ENCODE measurements around the gene ZNF662. TPM values are rescaled to one million over a fixed set of nuclear protein-coding genes. Genes with fewer than 3 reads are reported as not detected.

ZNF662 gene
- total and polyA plus RNA-seq, 2 of the 8 experiments (the other 6 are each of a cell fraction or from before 2014, with no cell fraction given), result 0.03 TPM; not detected in 1

DNA sequence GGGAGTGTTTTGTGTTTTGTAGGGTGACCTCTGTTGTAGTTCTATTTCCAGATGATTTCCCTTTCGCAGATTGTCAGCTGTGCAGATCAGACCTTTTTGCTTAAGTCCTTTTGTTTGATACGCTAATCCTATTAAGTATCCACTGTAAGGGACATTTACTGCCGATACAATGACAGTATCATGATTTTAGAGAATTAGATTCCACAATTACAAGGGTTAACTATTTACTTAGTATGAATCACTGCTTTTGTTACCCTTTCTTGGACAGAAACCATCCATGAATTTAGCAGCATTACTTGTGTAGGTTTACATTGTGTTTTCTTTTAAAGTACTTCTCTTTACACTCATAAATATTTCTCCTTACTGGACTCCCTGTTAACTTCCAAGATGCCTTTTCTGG lies 31.4 kb downstream of the ZNF662 start:
- ChIA-PET POLR2A (ENCODE audit: partially characterized antibody) (no interaction called here), CTCF (ENCODE audit: partially characterized antibody) (interaction anchor here (1.3 kb wide), 1 partner anchor 24 kb away, joined by 3 read pairs; no protein-coding TSS in a partner anchor)
- no peak for TF ChIP-seq TEAD4 (IDR thresholded peaks at IDR 0.05; ENCODE audit: low read depth, low read length)
- TF ChIP-seq JUN (IDR thresholded peaks at IDR 0.05; ENCODE audit: low read depth, low read length), result no peak
- TF ChIP-seq RNF2 (IDR thresholded peaks at IDR 0.05; ENCODE audit: borderline replicate concordance, low read depth, low read length, missing control alignments, poor library complexity, severe bottlenecking), result no peak
- TF ChIP-seq, protein P1, sequence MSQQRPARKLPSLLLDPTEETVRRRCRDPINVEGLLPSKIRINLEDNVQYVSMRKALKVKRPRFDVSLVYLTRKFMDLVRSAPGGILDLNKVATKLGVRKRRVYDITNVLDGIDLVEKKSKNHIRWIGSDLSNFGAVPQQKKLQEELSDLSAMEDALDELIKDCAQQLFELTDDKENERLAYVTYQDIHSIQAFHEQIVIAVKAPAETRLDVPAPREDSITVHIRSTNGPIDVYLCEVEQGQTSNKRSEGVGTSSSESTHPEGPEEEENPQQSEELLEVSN (IDR thresholded peaks at IDR 0.05), result no peak
- no peak for TF ChIP-seq RAD21 (IDR thresholded peaks at IDR 0.05 in 1 of 2, conservative IDR thresholded peaks at IDR 0.05 in 1 of 2; ENCODE audit: low read depth in 2 of 2, low read length in 2 of 2)
- TF ChIP-seq HDAC6 (IDR thresholded peaks at IDR 0.05; ENCODE audit: low read depth, low read length), result no peak
- no peak for TF ChIP-seq NANOG (IDR thresholded peaks at IDR 0.05; ENCODE audit: insufficient read depth, low read depth, low read length, poor library complexity, severe bottlenecking)
- TF ChIP-seq BACH1 (IDR thresholded peaks at IDR 0.05; ENCODE audit: low read length), result no peak
- no peak for TF ChIP-seq ASH2L (IDR thresholded peaks at IDR 0.05; ENCODE audit: low read length)
- no peak for TF ChIP-seq TCF12 (IDR thresholded peaks at IDR 0.05; ENCODE audit: low read depth, low read length)
- TF ChIP-seq POLR2AphosphoS5 (IDR thresholded peaks at IDR 0.05; ENCODE audit: low read depth, low read length), result no peak
- no peak for TF ChIP-seq TBP (IDR thresholded peaks at IDR 0.05; ENCODE audit: low read depth, low read length)
- Histone ChIP-seq H2AK5ac (ENCODE audit: low read depth, low read length) (no peak overlapping the region), H3K36me3 (ENCODE audit: control insufficient read depth in 2 of 4, insufficient read depth in 4 of 4, low read length in 3 of 4) (no peaks in the 10 kb centered on the region), H3K27ac (ENCODE audit: low read depth, low read length) (no peak overlapping the region), H2BK15ac (ENCODE audit: low read length) (no peak overlapping the region), H3K4me3 (ENCODE audit: extremely low read depth in 1 of 4, insufficient read depth in 2 of 4, low read depth in 3 of 4, low read length in 4 of 4) (no peak overlapping the region), H2BK120ac (replicated peaks; ENCODE audit: low read depth, low read length) (no peak overlapping the region), H4K8ac (ENCODE audit: extremely low read depth, insufficient read depth, low read length) (no peak overlapping the region), H3K4me1 (replicated peaks in 1 of 4; ENCODE audit: control insufficient read depth in 3 of 4, insufficient read depth in 4 of 4, low read length in 3 of 4) (no peaks in the 10 kb centered on the region), H3K4ac (replicated peaks; ENCODE audit: insufficient read length, low read depth, low read length) (no peak overlapping the region), H2BK5ac (ENCODE audit: low read depth, low read length) (no peak overlapping the region), H3K9ac (replicated peaks in 1 of 4; ENCODE audit: extremely low read depth in 1 of 4, low read depth in 3 of 4, low read length in 3 of 4) (no peak overlapping the region), H3K27me3 (replicated peaks in 1 of 4; ENCODE audit: control insufficient read depth in 3 of 4, extremely low read depth in 1 of 4, insufficient read depth in 3 of 4, low read length in 3 of 4) (no peaks in the 10 kb centered on the region), H3K23ac (ENCODE audit: insufficient read length) (no peak overlapping the region), H4K91ac (replicated peaks; ENCODE audit: insufficient read length, low read length) (no peak overlapping the region), H3K56ac (replicated peaks; ENCODE audit: insufficient read length, low read depth, low read length) (no peak overlapping the region), H3K79me2 (ENCODE audit: control insufficient read depth in 1 of 2, insufficient read depth in 2 of 2, low read length in 2 of 2) (no peaks in the 10 kb centered on the region), H3K4me2 (ENCODE audit: insufficient read depth in 1 of 2, low read depth in 2 of 2, low read length in 2 of 2) (no peak overlapping the region), H3K79me1 (ENCODE audit: low read depth, low read length) (no peaks in the 10 kb centered on the region), H3K18ac (ENCODE audit: extremely low read depth, low read length) (no peak overlapping the region), H4K5ac (ENCODE audit: insufficient read length, low read depth, low read length) (no peak overlapping the region), H2AFZ (ENCODE audit: low read length) (no peak overlapping the region), H3K14ac (ENCODE audit: insufficient read length) (no peak overlapping the region), H3K9me3 (ENCODE audit: insufficient read depth in 2 of 2, low read depth in 1 of 2, low read length in 1 of 2) (no peaks in the 10 kb centered on the region; a peak in 1 of 4 replicates), H3K23me2 (ENCODE audit: low read depth, low read length) (no peaks in the 10 kb centered on the region), H2BK20ac (ENCODE audit: low read length) (no peak overlapping the region), H2BK12ac (ENCODE audit: low read depth, low read length) (no peak overlapping the region), H4K20me1 (replicated peaks in 1 of 2; ENCODE audit: control insufficient read depth in 1 of 2, insufficient read depth in 2 of 2, low read length in 2 of 2) (no peaks in the 10 kb centered on the region)
- 99% methylated on average over 3 of the region's 3 CpGs; no CpG with 5 or more reads in 1 of the 2 experiments for WGBS, 2 experiments (ENCODE audit: extremely low coverage in 1 of 2, insufficient coverage in 1 of 2, insufficient read length in 1 of 2, insufficient replicate concordance in 2 of 2, low coverage in 1 of 2, low lambda C conversion rate in 2 of 2, missing lambda C conversion rate in 1 of 2)
- FAIRE-seq (no peak), DNase-seq (ENCODE audit: low read depth in 1 of 2, low spot score in 2 of 2) (no peak)
